ENCODE results near the gene COL4A2. TPM values are rescaled to one million over a fixed set of nuclear protein-coding genes. Genes with fewer than 3 reads are reported as not detected.
A peak's percentile ranks its signal among the peaks of the same experiment; 100 is the strongest.

The COL4A2 gene
- total RNA-seq, 4 donors from 2014 or later: 419 to 931 (median 555) TPM

DNA sequence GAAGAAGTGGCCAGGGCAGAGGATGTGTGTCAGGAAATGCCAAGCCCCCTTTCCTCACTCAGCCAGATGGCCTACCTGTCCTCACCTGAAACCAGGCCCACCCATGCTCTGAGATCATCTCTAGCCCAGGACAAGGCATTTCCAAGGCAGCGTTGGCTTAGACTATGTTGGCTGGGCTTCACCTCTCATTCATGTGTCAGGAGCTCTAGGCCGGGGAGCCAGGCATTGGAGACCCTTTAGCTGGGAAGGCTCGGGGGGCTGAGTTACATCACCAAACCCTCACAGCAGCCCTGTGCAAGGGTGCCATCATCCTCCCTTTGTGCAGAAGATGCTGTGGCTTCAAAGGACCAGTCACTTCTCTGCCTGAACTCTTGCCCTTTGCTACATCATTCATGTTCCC lies 40.0 kb downstream of the COL4A2 start:
- H3K27ac ChIP-seq (replicated peaks in 1 of 4): peak overlapping the region; percentile 91 to 98 (median 92)

DNA sequence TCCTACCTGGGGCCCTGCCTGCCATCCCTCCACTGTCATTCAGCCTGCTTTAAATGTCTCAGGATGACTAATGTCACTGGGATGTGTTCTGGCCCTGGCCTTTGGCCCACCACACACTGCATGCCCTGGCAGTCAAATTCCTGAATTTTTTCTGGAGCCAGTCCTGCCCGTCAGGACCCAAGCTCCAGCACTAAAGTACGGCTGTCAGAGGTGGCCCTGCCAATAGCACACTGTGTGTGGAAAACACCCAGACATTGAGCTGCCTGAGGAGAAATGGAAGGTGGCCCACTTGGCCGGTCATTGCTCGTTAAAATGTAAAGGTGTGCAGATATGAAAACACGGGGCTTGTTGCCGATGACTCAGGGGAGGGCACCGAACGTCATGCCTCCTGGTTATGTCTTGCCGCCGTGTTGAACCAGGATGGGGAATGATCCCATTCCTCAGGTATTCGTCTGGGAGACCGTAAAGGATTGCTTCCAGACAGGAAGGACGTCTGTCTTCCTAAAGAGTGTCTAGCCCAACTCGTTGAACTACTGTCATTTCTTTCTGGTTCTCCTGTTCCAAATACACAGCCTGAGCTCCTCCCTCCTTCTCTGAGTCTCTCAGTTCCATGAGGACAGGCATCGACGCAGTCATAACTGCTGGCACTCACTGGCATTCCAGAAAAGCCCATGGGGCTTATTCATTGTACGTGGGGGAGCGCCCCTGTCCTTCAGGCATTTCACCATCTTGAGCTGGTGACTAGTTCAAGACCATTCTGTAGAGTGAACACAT lies 40.6 kb downstream of the COL4A2 start:
- Histone ChIP-seq H3K27ac (replicated peaks in 1 of 4) (peak overlapping the region; percentile 91 to 98 (median 92)), H3K27me3 (no peaks in the 10 kb centered on the region), H3K4me3 (no peak overlapping the region), H3K4me1 (peaks cover 57 to 98% (median 95%) of the 10 kb centered on the region in 4 donors), H3K36me3 (no peaks in the 10 kb centered on the region), H3K9me3 (no peaks in the 10 kb centered on the region)
- intact Hi-C loops (cut with DNase I): loop anchor here (5.0 kb wide), 1 partner anchor 50 kb away; no protein-coding TSS in a partner anchor
- DNase-seq (ENCODE audit: extremely low spot score): no peak
- no peak for TF ChIP-seq EP300 (IDR thresholded peaks at IDR 0.05)
- TF ChIP-seq POLR2AphosphoS5 (IDR thresholded peaks at IDR 0.05): peak in 1 of 2 donors; percentile 64
- no peak for TF ChIP-seq POLR2A (IDR thresholded peaks at IDR 0.05; ENCODE audit: low read depth)
- TF ChIP-seq, protein P1, sequence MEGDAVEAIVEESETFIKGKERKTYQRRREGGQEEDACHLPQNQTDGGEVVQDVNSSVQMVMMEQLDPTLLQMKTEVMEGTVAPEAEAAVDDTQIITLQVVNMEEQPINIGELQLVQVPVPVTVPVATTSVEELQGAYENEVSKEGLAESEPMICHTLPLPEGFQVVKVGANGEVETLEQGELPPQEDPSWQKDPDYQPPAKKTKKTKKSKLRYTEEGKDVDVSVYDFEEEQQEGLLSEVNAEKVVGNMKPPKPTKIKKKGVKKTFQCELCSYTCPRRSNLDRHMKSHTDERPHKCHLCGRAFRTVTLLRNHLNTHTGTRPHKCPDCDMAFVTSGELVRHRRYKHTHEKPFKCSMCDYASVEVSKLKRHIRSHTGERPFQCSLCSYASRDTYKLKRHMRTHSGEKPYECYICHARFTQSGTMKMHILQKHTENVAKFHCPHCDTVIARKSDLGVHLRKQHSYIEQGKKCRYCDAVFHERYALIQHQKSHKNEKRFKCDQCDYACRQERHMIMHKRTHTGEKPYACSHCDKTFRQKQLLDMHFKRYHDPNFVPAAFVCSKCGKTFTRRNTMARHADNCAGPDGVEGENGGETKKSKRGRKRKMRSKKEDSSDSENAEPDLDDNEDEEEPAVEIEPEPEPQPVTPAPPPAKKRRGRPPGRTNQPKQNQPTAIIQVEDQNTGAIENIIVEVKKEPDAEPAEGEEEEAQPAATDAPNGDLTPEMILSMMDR (IDR thresholded peaks at IDR 0.05): no peak
- 51% methylated on average over 18 of the region's 18 CpGs for WGBS

More for the DNA sequence above, 40.0 kb downstream of the COL4A2 start:
- Histone ChIP-seq H3K4me1 (peaks cover 63 to 98% (median 95%) of the 10 kb centered on the region in 4 donors), H3K9me3 (no peaks in the 10 kb centered on the region), H3K4me3 (no peak overlapping the region), H3K27me3 (no peaks in the 10 kb centered on the region), H3K36me3 (no peaks in the 10 kb centered on the region)
- no peak for DNase-seq (ENCODE audit: extremely low spot score)
- 53% methylated on average over 3 of the region's 3 CpGs for whole genome bisulfite sequencing
- TF ChIP-seq POLR2AphosphoS5 (IDR thresholded peaks at IDR 0.05): no peak
- no peak for TF ChIP-seq POLR2A (IDR thresholded peaks at IDR 0.05; ENCODE audit: low read depth)
- TF ChIP-seq, protein P1 (IDR thresholded peaks at IDR 0.05): no peak
- no peak for TF ChIP-seq EP300 (IDR thresholded peaks at IDR 0.05)
- intact Hi-C loops (cut with DNase I): loop anchor here (5.0 kb wide), 1 partner anchor 50 kb away; no protein-coding TSS in a partner anchor

DNA sequence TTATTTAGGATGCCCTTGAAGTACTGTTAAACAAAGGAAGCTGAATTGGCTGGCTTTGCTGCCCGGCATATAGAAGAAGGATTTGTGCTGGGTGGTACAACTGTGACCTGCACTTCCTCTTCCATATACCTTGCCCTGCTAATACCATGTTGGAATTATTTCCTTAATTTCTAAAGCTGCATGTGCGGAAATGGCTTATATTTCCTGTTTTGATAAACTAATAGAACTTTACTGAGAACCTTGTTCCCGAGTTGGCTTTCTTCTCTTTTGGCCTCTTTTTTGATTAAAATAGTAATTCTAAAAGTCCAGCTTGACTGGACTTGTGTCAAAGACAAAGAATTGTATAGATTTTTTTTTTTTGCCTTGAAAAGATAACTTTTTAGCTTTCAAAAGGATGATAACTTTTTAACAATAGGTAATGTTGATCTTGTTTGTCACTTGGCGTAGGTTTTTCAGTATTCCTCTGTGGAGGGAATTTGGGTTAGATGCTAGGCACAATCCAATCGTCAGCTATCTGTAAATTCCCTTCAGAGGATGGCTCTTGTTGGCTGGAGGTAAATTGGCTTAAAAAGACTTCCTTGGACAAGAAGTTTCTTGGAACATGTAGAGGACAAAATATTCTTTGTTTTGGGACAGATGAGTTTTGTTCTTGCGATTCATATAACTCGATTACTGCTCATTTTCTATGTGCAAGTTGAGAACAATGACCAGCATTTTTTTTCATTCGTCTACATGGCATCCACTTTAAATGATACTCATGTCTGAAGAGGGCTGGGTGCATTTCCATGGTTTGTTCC lies 41.4 kb downstream of the COL4A2 start:
- H3K27me3 ChIP-seq: no peaks in the 10 kb centered on the region
- peak overlapping the region; percentile 91 to 98 (median 92) for H3K27ac ChIP-seq (replicated peaks in 1 of 4)
- peaks cover 58 to 98% (median 95%) of the 10 kb centered on the region in 4 donors for H3K4me1 ChIP-seq
- 69% methylated on average over 8 of the region's 8 CpGs for WGBS
- no peak overlapping the region for H3K4me3 ChIP-seq
- TF ChIP-seq POLR2A (IDR thresholded peaks at IDR 0.05; ENCODE audit: low read depth) (no peak), EP300 (IDR thresholded peaks at IDR 0.05) (no peak), POLR2AphosphoS5 (IDR thresholded peaks at IDR 0.05) (no peak)
- TF ChIP-seq, protein P1 (IDR thresholded peaks at IDR 0.05): no peak
- H3K9me3 ChIP-seq: no peaks in the 10 kb centered on the region
- no peaks in the 10 kb centered on the region for H3K36me3 ChIP-seq
- DNase-seq (ENCODE audit: extremely low spot score): no peak
- intact Hi-C loops (cut with DNase I): loop anchor here (5.0 kb wide), 1 partner anchor 49 kb away; no protein-coding TSS in a partner anchor

DNA sequence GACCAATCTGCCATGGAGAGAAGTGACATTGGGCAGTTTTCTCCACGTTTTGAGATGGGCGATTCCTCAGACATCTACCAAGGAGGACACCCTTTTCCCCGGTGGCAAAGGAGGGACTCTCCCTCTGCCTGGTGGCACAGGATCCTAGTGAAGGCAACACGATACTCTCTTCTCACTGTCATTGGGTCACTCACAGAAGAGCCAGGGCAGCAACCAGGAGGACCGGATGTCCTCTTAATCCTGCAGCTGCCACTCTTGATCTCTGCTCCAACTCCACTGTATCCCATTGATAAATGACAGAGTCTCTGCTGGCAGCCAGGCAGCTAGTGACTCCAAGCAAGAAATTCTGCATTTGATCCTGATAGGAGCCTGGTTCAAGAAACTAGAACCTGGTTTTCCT lies 42.2 kb downstream of the COL4A2 start:
- H3K4me1 ChIP-seq: peaks cover 63 to 98% (median 97%) of the 10 kb centered on the region in 4 donors
- WGBS: 83% methylated on average over 5 of the region's 5 CpGs
- TF ChIP-seq POLR2A (IDR thresholded peaks at IDR 0.05; ENCODE audit: low read depth) (no peak), POLR2AphosphoS5 (IDR thresholded peaks at IDR 0.05) (no peak), EP300 (IDR thresholded peaks at IDR 0.05) (no peak)
- TF ChIP-seq, protein P1 (IDR thresholded peaks at IDR 0.05): no peak
- H3K9me3 ChIP-seq: no peaks in the 10 kb centered on the region
- intact Hi-C loops (cut with DNase I): loop anchor here (5.0 kb wide), 1 partner anchor 48 kb away; no protein-coding TSS in a partner anchor
- peak overlapping the region; percentile 91 to 98 (median 92) for H3K27ac ChIP-seq (replicated peaks in 1 of 4)
- H3K36me3 ChIP-seq: no peaks in the 10 kb centered on the region
- H3K4me3 ChIP-seq: no peak overlapping the region
- DNase-seq (ENCODE audit: extremely low spot score): no peak
- no peaks in the 10 kb centered on the region for H3K27me3 ChIP-seq

All from esophagus muscularis mucosa (tissue), 4 donors.